GM21367 (cell line): ENCODE results near the gene MICAL2.

Source experiments
- ATAC-seq: cut with Tn5 transposase; IDR thresholded peaks from one replicate; pipeline ENCODE4 v1.9.1; 2021; ENCODE audit not compliant: unreplicated experiment

MICAL2 gene

GRCh38 chr11:12094872-12095800 is 15.3 kb upstream of the MICAL2 start:
- no peak for ATAC-seq

- no peak for ATAC-seq
Measured at GRCh38 chr11:12097219-12097618, 13.2 kb upstream of the MICAL2 start.

GRCh38 chr11:12098601-12099000 is 11.8 kb upstream of the MICAL2 start:
- no peak for ATAC-seq

GRCh38 chr11:12099132-12099873 is 11.1 kb upstream of the MICAL2 start:
- ATAC-seq = no peak

- ATAC-seq = no peak
Measured at GRCh38 chr11:12100429-12100828, 10.0 kb upstream of the MICAL2 start.

GRCh38 chr11:12100841-12101242 is 9.5 kb upstream of the MICAL2 start:
- no peak for ATAC-seq

- no peak for ATAC-seq
Measured at GRCh38 chr11:12101318-12101717, 9.1 kb upstream of the MICAL2 start.

GRCh38 chr11:12102588-12103410 is 7.6 kb upstream of the MICAL2 start:
- ATAC-seq = no peak

GRCh38 chr11:12103411-12104225 is 6.8 kb upstream of the MICAL2 start:
- no peak for ATAC-seq

GRCh38 chr11:12105471-12105870 is 4.9 kb upstream of the MICAL2 start:
- no peak for ATAC-seq

- no peak for ATAC-seq
Measured at GRCh38 chr11:12106101-12106500, 4.3 kb upstream of the MICAL2 start.

GRCh38 chr11:12106501-12106900 is 3.9 kb upstream of the MICAL2 start:
- no peak for ATAC-seq

GRCh38 chr11:12108875-12109453 is 1.4 kb upstream of the MICAL2 start:
- ATAC-seq = no peak

- ATAC-seq = no peak
Measured at GRCh38 chr11:12109591-12110196, 696 bp upstream of the MICAL2 start.

GRCh38 chr11:12110714-12111548 is 541 bp downstream of the MICAL2 start:
- peak; percentile 18 for ATAC-seq

- ATAC-seq = no peak
Measured at GRCh38 chr11:12111549-12112520, 1.4 kb downstream of the MICAL2 start.

- ATAC-seq = no peak
Measured at GRCh38 chr11:12112750-12113149, 2.4 kb downstream of the MICAL2 start.

- no peak for ATAC-seq
Measured at GRCh38 chr11:12113294-12113693, 2.9 kb downstream of the MICAL2 start.
